ENCODE data around the gene LZTS2.

GRCh38 chr10:100960251-100960650 is 39.4 kb upstream of the LZTS2 start:
- no peak for TF ChIP-seq POLR2A (IDR thresholded peaks at IDR 0.05; ENCODE audit: low read depth, low read length)
- no peak for TF ChIP-seq USF2 (IDR thresholded peaks at IDR 0.05; ENCODE audit: low read depth, low read length)
- TF ChIP-seq CTCF (conservative IDR thresholded peaks at IDR 0.05; ENCODE audit: low read depth, low read length), result no peak
- no peak for TF ChIP-seq RAD21 (IDR thresholded peaks at IDR 0.05; ENCODE audit: low read length)
- TF ChIP-seq MAFK (IDR thresholded peaks at IDR 0.05; ENCODE audit: low read depth, low read length), result no peak

Data from IMR-90 (cell line).